NT2/D1 (cell line): ENCODE measurements around the gene CDC6.

ENCODE experiments used
- DNase-seq: peaks from one replicate; pipeline ENCODE4 v3.0.0-alpha.2; 2011; ENCODE audit warnings: low read depth, low spot score
- H3K27me3 ChIP-seq: 2 replicates; pipeline ENCODE4 v1.6.0; 2011; ENCODE audit warnings: mild to moderate bottlenecking; ENCODE audit not compliant: insufficient read length, insufficient read depth
- H3K36me3 ChIP-seq: 2 replicates; pipeline ENCODE4 v1.6.1; 2011; ENCODE audit warnings: mild to moderate bottlenecking, low read length, mixed read lengths; ENCODE audit not compliant: insufficient read depth, insufficient read length
- H3K4me1 ChIP-seq: 2 replicates; pipeline ENCODE4 v1.5.1; 2011; ENCODE audit not compliant: insufficient read depth, insufficient read length
- H3K4me3 ChIP-seq: 2 replicates; pipeline ENCODE4 v1.5.1; 2011; ENCODE audit warnings: low read depth; ENCODE audit not compliant: insufficient read length
- H3K9ac ChIP-seq: 2 replicates; pipeline ENCODE4 v1.6.0; 2011; ENCODE audit warnings: low read depth; ENCODE audit not compliant: insufficient read length
- H3K9me3 ChIP-seq: 2 replicates; pipeline ENCODE4 v1.5.1; 2011; ENCODE audit warnings: mild to moderate bottlenecking, low read length; ENCODE audit not compliant: insufficient read depth
- SUZ12 ChIP-seq: IDR thresholded peaks from 2 replicates; pipeline ENCODE4 v1.6.1; 2011; ENCODE audit not compliant: insufficient read length, insufficient read depth; ENCODE audit errors: extremely low read depth
- YY1 ChIP-seq: IDR thresholded peaks from 2 replicates; pipeline ENCODE4 v1.6.1; 2011; ENCODE audit not compliant: insufficient read length, insufficient read depth
- ZNF274 ChIP-seq: IDR thresholded peaks from 2 replicates; pipeline ENCODE4 v1.6.1; 2011; ENCODE audit warnings: mild to moderate bottlenecking, low read depth, low read length

The CDC6 gene

GRCh38 chr17:40287494-40288369 lies at the start of gene CDC6:
TSS of gene CDC6 (plus strand) at chr17:40287879. CDS start at chr17:40289421, 1,542 bp downstream.
- no peak for TF ChIP-seq SUZ12
- no peak for TF ChIP-seq YY1
- TF ChIP-seq ZNF274: no peak

DNA sequence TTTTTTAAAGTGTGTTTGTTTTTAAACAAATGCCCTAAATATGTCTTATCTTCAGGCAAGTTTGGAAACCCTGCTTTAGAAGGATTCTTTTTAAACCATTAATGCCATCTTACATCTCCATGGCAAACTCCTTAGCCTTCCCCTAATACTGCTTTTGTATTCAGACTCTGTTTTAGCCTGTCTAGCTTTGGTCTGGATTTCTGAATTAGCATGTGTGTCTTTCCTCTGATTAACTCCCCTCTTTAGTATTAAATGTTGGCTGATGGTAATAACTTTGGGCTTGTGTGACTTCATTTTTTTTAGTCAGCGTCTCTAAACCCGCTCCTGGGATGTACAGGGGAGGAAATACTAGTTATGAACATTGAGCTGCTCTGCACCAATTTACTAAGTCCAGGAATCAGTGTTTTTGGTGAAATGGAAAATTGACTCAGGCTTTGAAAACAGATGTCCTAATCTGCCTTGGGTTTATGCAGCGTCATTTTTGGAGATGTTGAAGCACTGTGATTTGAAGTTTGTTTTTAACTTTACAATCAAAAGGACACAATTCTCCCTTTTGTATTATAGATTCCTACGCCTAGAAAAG lies 46.3 kb upstream of the CDC6 start:
- H3K27me3 ChIP-seq: no peaks in the 10 kb centered on the region
- no peaks in the 10 kb centered on the region for H3K4me1 ChIP-seq
- H3K4me3 ChIP-seq: no peak overlapping the region
- no peak overlapping the region for H3K9ac ChIP-seq
- no peaks in the 10 kb centered on the region for H3K9me3 ChIP-seq
- no peak for TF ChIP-seq ZNF274
- TF ChIP-seq SUZ12: no peak
- DNase-seq: no peak
- H3K36me3 ChIP-seq: peaks cover 3% of the 10 kb centered on the region

More at GRCh38 chr17:40287494-40288369, at the start of gene CDC6:
- peak; percentile 97 for DNase-seq
- Histone ChIP-seq H3K9me3 (no peaks in the 10 kb centered on the region), H3K4me3 (peak within 1 kb of the TSS; percentile 100), H3K4me1 (peaks cover 4% of the 10 kb centered on the region), H3K9ac (peak within 1 kb of the TSS; percentile 99), H3K36me3 (peaks cover 35% of the 10 kb centered on the region), H3K27me3 (no peaks in the 10 kb centered on the region)

GRCh38 chr17:40242774-40243173 lies 44.9 kb upstream of the CDC6 start:
- no peak overlapping the region for H3K9ac ChIP-seq
- H3K36me3 ChIP-seq: peaks cover 3% of the 10 kb centered on the region
- DNase-seq: no peak
- TF ChIP-seq YY1 (no peak), ZNF274 (no peak), SUZ12 (no peak)
- H3K9me3 ChIP-seq: no peaks in the 10 kb centered on the region
- no peaks in the 10 kb centered on the region for H3K4me1 ChIP-seq
- no peak overlapping the region for H3K4me3 ChIP-seq
- no peaks in the 10 kb centered on the region for H3K27me3 ChIP-seq

- H3K4me3 ChIP-seq: no peak overlapping the region
- H3K9me3 ChIP-seq: no peaks in the 10 kb centered on the region
- H3K36me3 ChIP-seq: peaks cover 3% of the 10 kb centered on the region
- H3K4me1 ChIP-seq: no peaks in the 10 kb centered on the region
- H3K27me3 ChIP-seq: no peaks in the 10 kb centered on the region
- TF ChIP-seq SUZ12 (no peak), ZNF274 (no peak), YY1 (no peak)
- no peak for DNase-seq
- no peak overlapping the region for H3K9ac ChIP-seq
Measured at GRCh38 chr17:40243761-40244160, 43.9 kb upstream of the CDC6 start.

GRCh38 chr17:40244255-40244654 lies 43.4 kb upstream of the CDC6 start:
- no peak for TF ChIP-seq YY1
- TF ChIP-seq SUZ12: no peak
- TF ChIP-seq ZNF274: no peak
- H3K4me1 ChIP-seq: no peaks in the 10 kb centered on the region

DNA sequence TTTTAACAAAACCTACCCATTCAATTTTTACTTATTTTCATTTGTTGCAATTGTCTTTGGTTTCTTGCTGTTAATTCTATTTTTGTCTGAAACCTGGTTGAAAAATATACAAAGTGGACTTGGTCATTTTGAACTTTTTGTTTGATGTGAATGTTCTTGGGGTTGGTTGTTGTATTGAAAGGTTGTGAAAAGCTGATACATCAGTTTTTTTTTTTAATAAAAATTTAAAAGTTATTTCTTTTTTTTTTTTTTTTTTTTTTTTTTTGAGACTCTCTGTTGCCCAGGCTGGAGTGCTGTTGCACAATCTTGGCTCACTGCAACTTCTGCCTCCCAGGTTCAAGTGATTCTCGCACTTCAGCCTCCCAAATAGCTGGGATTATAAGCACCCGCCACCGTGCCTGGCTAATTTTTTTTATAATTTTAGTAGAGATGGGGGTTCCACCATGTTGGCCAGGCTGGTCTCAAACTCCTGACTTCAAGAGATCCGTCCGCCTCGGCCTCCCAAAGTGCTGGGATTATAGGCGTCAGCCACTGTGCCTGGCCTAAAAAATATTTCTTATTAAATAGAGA lies 39.7 kb upstream of the CDC6 start:
- Histone ChIP-seq H3K27me3 (no peaks in the 10 kb centered on the region), H3K9me3 (no peaks in the 10 kb centered on the region), H3K4me1 (no peaks in the 10 kb centered on the region), H3K36me3 (peaks cover 3% of the 10 kb centered on the region), H3K4me3 (no peak overlapping the region), H3K9ac (no peak overlapping the region)
- TF ChIP-seq ZNF274 (no peak), YY1 (no peak), SUZ12 (no peak)
- DNase-seq: no peak

More at GRCh38 chr17:40244255-40244654, 43.4 kb upstream of the CDC6 start:
- peaks cover 3% of the 10 kb centered on the region for H3K36me3 ChIP-seq
- no peak overlapping the region for H3K9ac ChIP-seq
- H3K4me3 ChIP-seq: no peak overlapping the region
- no peak for DNase-seq
- no peaks in the 10 kb centered on the region for H3K9me3 ChIP-seq
- no peaks in the 10 kb centered on the region for H3K27me3 ChIP-seq

DNA sequence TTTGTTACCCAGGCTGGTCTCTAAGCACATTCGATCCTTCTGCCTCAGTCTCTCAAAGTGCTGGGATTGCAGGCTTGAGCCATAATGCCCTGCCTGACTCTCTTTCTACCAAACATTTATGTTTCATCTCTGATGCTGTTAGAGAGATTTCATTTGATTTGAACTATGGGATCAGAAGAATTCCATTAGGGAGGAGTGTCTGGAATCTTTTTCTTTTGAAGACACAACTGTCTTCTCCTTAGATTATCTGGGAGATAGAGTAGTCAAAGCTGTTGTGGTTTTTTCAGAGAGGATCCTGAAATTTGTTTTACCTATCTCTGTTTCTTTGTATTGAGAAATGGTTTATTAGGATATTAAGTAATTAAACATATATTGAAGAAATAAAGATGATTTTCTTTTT lies 39.2 kb upstream of the CDC6 start:
- Histone ChIP-seq H3K36me3 (peaks cover 3% of the 10 kb centered on the region), H3K4me1 (no peaks in the 10 kb centered on the region), H3K27me3 (no peaks in the 10 kb centered on the region), H3K9ac (no peak overlapping the region), H3K9me3 (no peaks in the 10 kb centered on the region), H3K4me3 (no peak overlapping the region)
- no peak for TF ChIP-seq YY1
- no peak for TF ChIP-seq SUZ12
- no peak for TF ChIP-seq ZNF274
- no peak for DNase-seq
